ENCODE data around the gene EFHD1.

GRCh38 chr2:232611061-232611460 lies 22.3 kb upstream of the EFHD1 start:
- no peak for TF ChIP-seq MYC (IDR thresholded peaks at IDR 0.05; ENCODE audit: low read depth, low read length)
- no peak for TF ChIP-seq CTCF (IDR thresholded peaks at IDR 0.05; ENCODE audit: low read depth, low read length)
- no peak for TF ChIP-seq POLR2A (IDR thresholded peaks at IDR 0.05; ENCODE audit: extremely low read depth, insufficient read length)
- no peak for TF ChIP-seq MAX (IDR thresholded peaks at IDR 0.05; ENCODE audit: low read depth, low read length)
